GM03348 (cell line): Measurements from ENCODE around the gene PLSCR4.
A peak's percentile ranks its signal among the peaks of the same experiment; 100 is the strongest.

Source experiments
- DNase-seq: peaks from one replicate; pipeline ENCODE4 v3.0.0; 2012; ENCODE audit warnings: low spot score

PLSCR4 gene

GRCh38 chr3:146160964-146161662 is 89.8 kb downstream of the PLSCR4 start, which contains the start of gene PLOD2:
Gene PLOD2, minus strand, starts transcription at chr3:146161184. Its CDS starts 195 bp downstream, at chr3:146160989.
- peak; percentile 91 for DNase-seq

- peak; percentile 58 for DNase-seq
Observed at GRCh38 chr3:146160321-146160963, 90.5 kb downstream of the PLSCR4 start.

GRCh38 chr3:146159616-146160320 is 91.1 kb downstream of the PLSCR4 start:
- DNase-seq = no peak

- no peak for DNase-seq
Observed at GRCh38 chr3:146159037-146159436, 91.9 kb downstream of the PLSCR4 start.

GRCh38 chr3:146157325-146158060 is 93.4 kb downstream of the PLSCR4 start:
- no peak for DNase-seq

GRCh38 chr3:146156666-146157314 is 94.1 kb downstream of the PLSCR4 start:
- no peak for DNase-seq

GRCh38 chr3:146156095-146156494 is 94.8 kb downstream of the PLSCR4 start:
- peak; percentile 40 for DNase-seq

GRCh38 chr3:146154995-146155394 is 95.9 kb downstream of the PLSCR4 start:
- no peak for DNase-seq

- no peak for DNase-seq
Observed at GRCh38 chr3:146154316-146154715, 96.6 kb downstream of the PLSCR4 start.

GRCh38 chr3:146153429-146153828 is 97.5 kb downstream of the PLSCR4 start:
- no peak for DNase-seq

GRCh38 chr3:146152834-146153233 is 98.1 kb downstream of the PLSCR4 start:
- no peak for DNase-seq

GRCh38 chr3:146148468-146148931 is 102.4 kb downstream of the PLSCR4 start:
- DNase-seq = no peak

GRCh38 chr3:146145642-146146041 is 105.3 kb downstream of the PLSCR4 start:
- DNase-seq = no peak

- DNase-seq = no peak
Observed at GRCh38 chr3:146142757-146143156, 108.1 kb downstream of the PLSCR4 start.
